ENCODE data around the gene USP46. TPM values are rescaled to one million over a fixed set of nuclear protein-coding genes. Genes with fewer than 3 reads are reported as not detected.

Gene USP46
- total RNA-seq, 1 donor from 2014 or later = 51.2 TPM

DNA sequence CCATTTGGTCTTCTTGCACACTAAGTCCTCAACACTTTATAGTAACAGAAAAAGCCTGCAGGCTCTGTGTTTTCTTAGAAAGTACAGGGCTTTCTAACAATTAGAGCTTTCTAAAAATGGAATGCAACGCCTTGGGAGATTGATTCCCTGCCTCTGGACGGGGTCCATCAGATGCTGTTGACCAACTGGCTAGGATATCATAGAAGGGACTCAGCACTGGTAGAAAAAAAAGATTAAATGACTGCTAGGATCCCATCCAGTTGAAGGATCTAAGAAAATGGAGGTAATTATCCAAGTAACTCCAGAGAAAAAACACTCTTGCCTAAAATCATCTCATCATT lies 39.5 kb downstream of the USP46 start:
- Mint-ChIP-seq H3K36me3 (ENCODE audit: low read depth, unreplicated experiment) (peaks cover 8% of the 10 kb centered on the region), H3K9me3 (ENCODE audit: unreplicated experiment) (no peaks in the 10 kb centered on the region), H3K27me3 (ENCODE audit: low read depth, unreplicated experiment) (no peaks in the 10 kb centered on the region), H3K4me3 (ENCODE audit: unreplicated experiment) (no peak overlapping the region), H3K4me1 (ENCODE audit: low read depth, unreplicated experiment) (peaks cover 8% of the 10 kb centered on the region), H3K27ac (ENCODE audit: unreplicated experiment) (no peak overlapping the region)
- DNase-seq (ENCODE audit: low read depth) = no peak
- FAIRE-seq = no peak
- Histone ChIP-seq H3K27ac (ENCODE audit: low read depth, low read length) (no peak overlapping the region), H3K36me3 (ENCODE audit: insufficient read depth, low read length) (no peaks in the 10 kb centered on the region), H3K4me1 (ENCODE audit: insufficient read depth, low read length) (no peaks in the 10 kb centered on the region), H3K27me3 (ENCODE audit: insufficient read depth, low read length) (no peaks in the 10 kb centered on the region), H3K9ac (ENCODE audit: low read length) (no peak overlapping the region), H2AFZ (ENCODE audit: low read depth, low read length) (no peak overlapping the region), H3K4me2 (ENCODE audit: low read length) (no peak overlapping the region), H3K9me3 (ENCODE audit: insufficient read depth, low read depth, low read length) (no peaks in the 10 kb centered on the region), H3K4me3 (ENCODE audit: insufficient read depth, low read depth, low read length) (no peak overlapping the region), H4K20me1 (ENCODE audit: insufficient read depth, low read length) (peaks cover 7% of the 10 kb centered on the region), H3K79me2 (ENCODE audit: insufficient read depth, low read length) (peaks cover 9% of the 10 kb centered on the region)
- TF ChIP-seq EZH2 (IDR thresholded peaks at IDR 0.05; ENCODE audit: insufficient read depth, low read length) = no peak
- TF ChIP-seq, protein P1, sequence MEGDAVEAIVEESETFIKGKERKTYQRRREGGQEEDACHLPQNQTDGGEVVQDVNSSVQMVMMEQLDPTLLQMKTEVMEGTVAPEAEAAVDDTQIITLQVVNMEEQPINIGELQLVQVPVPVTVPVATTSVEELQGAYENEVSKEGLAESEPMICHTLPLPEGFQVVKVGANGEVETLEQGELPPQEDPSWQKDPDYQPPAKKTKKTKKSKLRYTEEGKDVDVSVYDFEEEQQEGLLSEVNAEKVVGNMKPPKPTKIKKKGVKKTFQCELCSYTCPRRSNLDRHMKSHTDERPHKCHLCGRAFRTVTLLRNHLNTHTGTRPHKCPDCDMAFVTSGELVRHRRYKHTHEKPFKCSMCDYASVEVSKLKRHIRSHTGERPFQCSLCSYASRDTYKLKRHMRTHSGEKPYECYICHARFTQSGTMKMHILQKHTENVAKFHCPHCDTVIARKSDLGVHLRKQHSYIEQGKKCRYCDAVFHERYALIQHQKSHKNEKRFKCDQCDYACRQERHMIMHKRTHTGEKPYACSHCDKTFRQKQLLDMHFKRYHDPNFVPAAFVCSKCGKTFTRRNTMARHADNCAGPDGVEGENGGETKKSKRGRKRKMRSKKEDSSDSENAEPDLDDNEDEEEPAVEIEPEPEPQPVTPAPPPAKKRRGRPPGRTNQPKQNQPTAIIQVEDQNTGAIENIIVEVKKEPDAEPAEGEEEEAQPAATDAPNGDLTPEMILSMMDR (IDR thresholded peaks at IDR 0.05; ENCODE audit: insufficient read depth, low read depth, low read length) = no peak

DNA sequence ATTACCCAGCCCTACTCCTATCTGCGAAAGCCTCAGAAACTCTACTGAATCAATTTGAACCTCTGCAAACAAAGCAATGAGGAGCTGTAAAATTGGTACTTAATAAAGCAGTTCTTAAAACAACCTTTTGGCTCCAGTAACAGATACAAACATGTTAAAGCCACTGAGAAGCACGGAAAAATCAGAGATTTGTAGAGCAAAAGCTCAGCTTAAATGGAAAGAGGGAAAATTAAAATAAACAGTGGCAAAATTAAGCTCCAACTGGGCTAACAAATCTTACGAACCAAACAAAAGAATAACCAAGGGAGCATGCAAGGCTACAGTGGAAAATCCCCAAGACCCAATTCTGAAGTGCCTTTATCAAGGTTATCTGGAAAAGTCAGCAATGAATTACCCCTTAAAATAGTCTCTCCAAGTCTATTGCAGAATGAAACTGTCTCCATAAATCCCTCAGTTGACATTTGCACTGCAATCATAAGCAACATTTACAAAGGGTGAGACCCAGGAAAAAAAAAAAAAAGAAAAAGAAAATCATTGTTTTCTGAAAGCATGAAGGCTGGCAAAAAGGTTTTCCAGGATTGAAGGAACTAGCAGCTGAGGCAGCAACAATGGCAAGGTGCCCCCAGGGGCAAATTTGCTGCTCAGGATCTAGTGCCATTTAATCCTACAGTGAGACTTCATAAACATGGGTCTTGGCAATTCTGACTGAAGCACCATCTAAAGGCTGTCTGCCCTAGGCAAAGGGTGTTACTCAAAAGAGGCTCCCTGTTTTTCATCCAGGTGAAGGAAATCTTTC lies 40.1 kb downstream of the USP46 start:
- no peak overlapping the region for H3K4me3 ChIP-seq (ENCODE audit: insufficient read depth, low read depth, low read length)
- H3K4me3 Mint-ChIP-seq (ENCODE audit: unreplicated experiment) = no peak overlapping the region
- H3K27ac Mint-ChIP-seq (ENCODE audit: unreplicated experiment) = no peak overlapping the region
- DNase-seq (ENCODE audit: low read depth) (no peak), FAIRE-seq (no peak)
- H3K36me3 Mint-ChIP-seq (ENCODE audit: low read depth, unreplicated experiment) = peaks cover 10% of the 10 kb centered on the region
- no peak overlapping the region for H3K27ac ChIP-seq (ENCODE audit: low read depth, low read length)
- H3K9ac ChIP-seq (ENCODE audit: low read length) = no peak overlapping the region
- H3K27me3 Mint-ChIP-seq (ENCODE audit: low read depth, unreplicated experiment) = no peaks in the 10 kb centered on the region
- peaks cover 9% of the 10 kb centered on the region for H3K79me2 ChIP-seq (ENCODE audit: insufficient read depth, low read length)
- no peaks in the 10 kb centered on the region for H3K9me3 Mint-ChIP-seq (ENCODE audit: unreplicated experiment)
- H3K27me3 ChIP-seq (ENCODE audit: insufficient read depth, low read length) = no peaks in the 10 kb centered on the region
- no peak for TF ChIP-seq EZH2 (IDR thresholded peaks at IDR 0.05; ENCODE audit: insufficient read depth, low read length)
- TF ChIP-seq, protein P1 (IDR thresholded peaks at IDR 0.05; ENCODE audit: insufficient read depth, low read depth, low read length) = no peak
- H3K4me1 ChIP-seq (ENCODE audit: insufficient read depth, low read length) = no peaks in the 10 kb centered on the region
- peaks cover 8% of the 10 kb centered on the region for H3K4me1 Mint-ChIP-seq (ENCODE audit: low read depth, unreplicated experiment)
- no peak overlapping the region for H3K4me2 ChIP-seq (ENCODE audit: low read length)
- peaks cover 7% of the 10 kb centered on the region for H4K20me1 ChIP-seq (ENCODE audit: insufficient read depth, low read length)
- no peak overlapping the region for H2AFZ ChIP-seq (ENCODE audit: low read depth, low read length)
- H3K36me3 ChIP-seq (ENCODE audit: insufficient read depth, low read length) = no peaks in the 10 kb centered on the region
- no peaks in the 10 kb centered on the region for H3K9me3 ChIP-seq (ENCODE audit: insufficient read depth, low read depth, low read length)

DNA sequence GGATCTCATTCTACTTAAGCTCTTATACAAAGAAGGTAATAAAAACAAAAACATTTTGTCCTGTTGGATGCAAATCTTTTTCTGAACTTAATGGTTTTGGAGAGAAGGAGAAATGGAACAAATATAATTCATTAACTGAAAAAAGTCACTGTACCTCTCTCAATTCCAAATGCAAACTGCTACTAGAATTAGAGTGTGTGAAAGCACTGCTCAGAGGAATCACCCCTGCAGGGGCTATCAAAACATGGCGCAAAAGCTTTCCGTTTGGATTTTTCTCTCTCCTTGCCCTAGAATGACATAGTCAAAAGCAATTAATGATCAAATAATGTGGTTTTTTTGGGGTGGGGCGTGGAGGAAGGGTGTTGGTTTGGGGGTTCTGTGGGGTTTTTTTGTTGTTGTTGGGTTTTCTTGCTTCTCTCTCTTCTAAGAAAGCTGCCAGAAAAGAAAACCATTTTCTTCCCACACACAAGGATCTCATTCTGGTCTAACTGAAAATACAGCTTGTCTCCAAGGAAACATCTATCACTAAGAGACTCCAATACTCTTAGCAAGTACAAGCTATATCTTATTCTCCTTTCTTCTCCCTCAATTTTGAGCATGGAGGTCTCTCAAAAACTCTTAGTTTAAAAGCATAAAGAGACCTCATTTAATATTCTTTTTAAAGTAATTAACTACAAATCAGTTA lies 41.6 kb downstream of the USP46 start:
- no peak overlapping the region for H3K4me2 ChIP-seq (ENCODE audit: low read length)
- TF ChIP-seq, protein P1 (IDR thresholded peaks at IDR 0.05; ENCODE audit: insufficient read depth, low read depth, low read length) = no peak
- no peak for TF ChIP-seq EZH2 (IDR thresholded peaks at IDR 0.05; ENCODE audit: insufficient read depth, low read length)
- H3K79me2 ChIP-seq (ENCODE audit: insufficient read depth, low read length) = peaks cover 9% of the 10 kb centered on the region
- Mint-ChIP-seq H3K36me3 (ENCODE audit: low read depth, unreplicated experiment) (peaks cover 10% of the 10 kb centered on the region), H3K4me1 (ENCODE audit: low read depth, unreplicated experiment) (peaks cover 8% of the 10 kb centered on the region), H3K27ac (ENCODE audit: unreplicated experiment) (peak overlapping the region; percentile 62), H3K9me3 (ENCODE audit: unreplicated experiment) (no peaks in the 10 kb centered on the region), H3K27me3 (ENCODE audit: low read depth, unreplicated experiment) (no peaks in the 10 kb centered on the region), H3K4me3 (ENCODE audit: unreplicated experiment) (no peak overlapping the region)
- no peak for FAIRE-seq
- no peak overlapping the region for H3K9ac ChIP-seq (ENCODE audit: low read length)
- DNase-seq (ENCODE audit: low read depth) = no peak
- H3K4me1 ChIP-seq (ENCODE audit: insufficient read depth, low read length) = no peaks in the 10 kb centered on the region
- no peaks in the 10 kb centered on the region for H3K9me3 ChIP-seq (ENCODE audit: insufficient read depth, low read depth, low read length)
- H3K27ac ChIP-seq (ENCODE audit: low read depth, low read length) = no peak overlapping the region
- H4K20me1 ChIP-seq (ENCODE audit: insufficient read depth, low read length) = peaks cover 7% of the 10 kb centered on the region
- H3K36me3 ChIP-seq (ENCODE audit: insufficient read depth, low read length) = no peaks in the 10 kb centered on the region
- no peak overlapping the region for H2AFZ ChIP-seq (ENCODE audit: low read depth, low read length)
- H3K27me3 ChIP-seq (ENCODE audit: insufficient read depth, low read length) = no peaks in the 10 kb centered on the region
- H3K4me3 ChIP-seq (ENCODE audit: insufficient read depth, low read depth, low read length) = no peak overlapping the region

Data from astrocyte (in vitro differentiated cells and primary cell).